ENCODE measurements around the gene PRSS16. TPM values are rescaled to one million over a fixed set of nuclear protein-coding genes. Genes with fewer than 3 reads are reported as not detected.

The PRSS16 gene
- total and polyA plus RNA-seq, 9 of the 15 experiments (the other 6 are each of a cell fraction or from before 2014, with no cell fraction given) = 4.5 to 21.3 (median 12.1) TPM

DNA sequence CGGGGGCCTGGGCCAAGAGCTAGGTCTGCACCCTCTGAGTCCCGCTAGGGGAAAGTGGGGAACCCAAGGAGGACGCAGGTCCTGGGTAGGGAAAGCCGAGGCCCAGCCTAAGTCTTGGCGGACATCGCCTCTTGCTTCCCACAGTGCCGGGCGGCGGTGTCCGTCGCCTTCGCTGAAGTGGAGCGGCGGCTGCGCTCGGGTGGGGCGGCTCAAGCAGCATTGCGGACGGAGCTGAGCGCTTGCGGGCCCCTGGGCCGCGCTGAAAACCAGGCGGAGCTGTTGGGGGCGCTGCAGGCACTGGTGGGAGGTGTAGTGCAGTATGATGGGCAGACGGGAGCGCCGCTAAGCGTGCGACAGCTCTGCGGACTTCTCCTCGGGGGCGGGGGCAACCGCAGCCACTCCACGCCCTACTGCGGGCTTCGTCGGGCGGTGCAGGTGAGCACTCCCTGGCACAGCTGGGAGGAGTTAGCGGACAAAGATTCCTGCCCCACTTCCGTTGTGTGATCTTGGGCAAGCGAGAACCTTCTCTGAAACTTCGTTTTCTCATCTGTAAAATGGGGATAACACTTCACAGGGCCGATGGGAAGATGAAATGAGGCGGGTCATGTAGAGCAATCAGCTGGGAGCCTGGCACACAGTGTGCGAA lies 4.2 kb downstream of the PRSS16 start (continued):
- no peak for TF ChIP-seq ZNF280B (CRISPR knock-in tag; IDR thresholded peaks at IDR 0.05)
- TF ChIP-seq ZNF140 (CRISPR knock-in tag; IDR thresholded peaks at IDR 0.05) = no peak
- peak; percentile 65 for TF ChIP-seq POLR2H (tag; IDR thresholded peaks at IDR 0.05; ENCODE audit: low read depth)
- TF ChIP-seq, protein P1, sequence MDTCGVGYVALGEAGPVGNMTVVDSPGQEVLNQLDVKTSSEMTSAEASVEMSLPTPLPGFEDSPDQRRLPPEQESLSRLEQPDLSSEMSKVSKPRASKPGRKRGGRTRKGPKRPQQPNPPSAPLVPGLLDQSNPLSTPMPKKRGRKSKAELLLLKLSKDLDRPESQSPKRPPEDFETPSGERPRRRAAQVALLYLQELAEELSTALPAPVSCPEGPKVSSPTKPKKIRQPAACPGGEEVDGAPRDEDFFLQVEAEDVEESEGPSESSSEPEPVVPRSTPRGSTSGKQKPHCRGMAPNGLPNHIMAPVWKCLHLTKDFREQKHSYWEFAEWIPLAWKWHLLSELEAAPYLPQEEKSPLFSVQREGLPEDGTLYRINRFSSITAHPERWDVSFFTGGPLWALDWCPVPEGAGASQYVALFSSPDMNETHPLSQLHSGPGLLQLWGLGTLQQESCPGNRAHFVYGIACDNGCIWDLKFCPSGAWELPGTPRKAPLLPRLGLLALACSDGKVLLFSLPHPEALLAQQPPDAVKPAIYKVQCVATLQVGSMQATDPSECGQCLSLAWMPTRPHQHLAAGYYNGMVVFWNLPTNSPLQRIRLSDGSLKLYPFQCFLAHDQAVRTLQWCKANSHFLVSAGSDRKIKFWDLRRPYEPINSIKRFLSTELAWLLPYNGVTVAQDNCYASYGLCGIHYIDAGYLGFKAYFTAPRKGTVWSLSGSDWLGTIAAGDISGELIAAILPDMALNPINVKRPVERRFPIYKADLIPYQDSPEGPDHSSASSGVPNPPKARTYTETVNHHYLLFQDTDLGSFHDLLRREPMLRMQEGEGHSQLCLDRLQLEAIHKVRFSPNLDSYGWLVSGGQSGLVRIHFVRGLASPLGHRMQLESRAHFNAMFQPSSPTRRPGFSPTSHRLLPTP (IDR thresholded peaks at IDR 0.05; ENCODE audit: borderline replicate concordance, extremely low read depth, insufficient read length) = peak; percentile 67
- peak; percentile 79; the same call in 1 of the 2 replicates for TF ChIP-seq NBN (IDR thresholded peaks at IDR 0.05; ENCODE audit: low read depth)
- peak; percentile 74 for TF ChIP-seq MYNN (IDR thresholded peaks at IDR 0.05)
- TF ChIP-seq MYNN (CRISPR knock-in tag; IDR thresholded peaks at IDR 0.05) = no peak
- TF ChIP-seq ESRRB (CRISPR knock-in tag; IDR thresholded peaks at IDR 0.05; ENCODE audit: borderline replicate concordance) = no peak
- TF ChIP-seq, protein P2, sequence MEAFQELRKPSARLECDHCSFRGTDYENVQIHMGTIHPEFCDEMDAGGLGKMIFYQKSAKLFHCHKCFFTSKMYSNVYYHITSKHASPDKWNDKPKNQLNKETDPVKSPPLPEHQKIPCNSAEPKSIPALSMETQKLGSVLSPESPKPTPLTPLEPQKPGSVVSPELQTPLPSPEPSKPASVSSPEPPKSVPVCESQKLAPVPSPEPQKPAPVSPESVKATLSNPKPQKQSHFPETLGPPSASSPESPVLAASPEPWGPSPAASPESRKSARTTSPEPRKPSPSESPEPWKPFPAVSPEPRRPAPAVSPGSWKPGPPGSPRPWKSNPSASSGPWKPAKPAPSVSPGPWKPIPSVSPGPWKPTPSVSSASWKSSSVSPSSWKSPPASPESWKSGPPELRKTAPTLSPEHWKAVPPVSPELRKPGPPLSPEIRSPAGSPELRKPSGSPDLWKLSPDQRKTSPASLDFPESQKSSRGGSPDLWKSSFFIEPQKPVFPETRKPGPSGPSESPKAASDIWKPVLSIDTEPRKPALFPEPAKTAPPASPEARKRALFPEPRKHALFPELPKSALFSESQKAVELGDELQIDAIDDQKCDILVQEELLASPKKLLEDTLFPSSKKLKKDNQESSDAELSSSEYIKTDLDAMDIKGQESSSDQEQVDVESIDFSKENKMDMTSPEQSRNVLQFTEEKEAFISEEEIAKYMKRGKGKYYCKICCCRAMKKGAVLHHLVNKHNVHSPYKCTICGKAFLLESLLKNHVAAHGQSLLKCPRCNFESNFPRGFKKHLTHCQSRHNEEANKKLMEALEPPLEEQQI (IDR thresholded peaks at IDR 0.05) = peak; percentile 71; the same call in 1 of the 2 replicates
- peak; percentile 72 for TF ChIP-seq ZNF24 (IDR thresholded peaks at IDR 0.05)
- TF ChIP-seq ETS2 (tag; IDR thresholded peaks at IDR 0.05; ENCODE audit: borderline replicate concordance, poor library complexity, severe bottlenecking) = no peak
- peak; percentile 42 for TF ChIP-seq NEUROD1 (IDR thresholded peaks at IDR 0.05; ENCODE audit: borderline replicate concordance, low read depth, low read length, partially characterized antibody)
- TF ChIP-seq NFYB (IDR thresholded peaks at IDR 0.05; ENCODE audit: extremely low read depth, insufficient read length) = peak; percentile 61
- TF ChIP-seq, protein P3, sequence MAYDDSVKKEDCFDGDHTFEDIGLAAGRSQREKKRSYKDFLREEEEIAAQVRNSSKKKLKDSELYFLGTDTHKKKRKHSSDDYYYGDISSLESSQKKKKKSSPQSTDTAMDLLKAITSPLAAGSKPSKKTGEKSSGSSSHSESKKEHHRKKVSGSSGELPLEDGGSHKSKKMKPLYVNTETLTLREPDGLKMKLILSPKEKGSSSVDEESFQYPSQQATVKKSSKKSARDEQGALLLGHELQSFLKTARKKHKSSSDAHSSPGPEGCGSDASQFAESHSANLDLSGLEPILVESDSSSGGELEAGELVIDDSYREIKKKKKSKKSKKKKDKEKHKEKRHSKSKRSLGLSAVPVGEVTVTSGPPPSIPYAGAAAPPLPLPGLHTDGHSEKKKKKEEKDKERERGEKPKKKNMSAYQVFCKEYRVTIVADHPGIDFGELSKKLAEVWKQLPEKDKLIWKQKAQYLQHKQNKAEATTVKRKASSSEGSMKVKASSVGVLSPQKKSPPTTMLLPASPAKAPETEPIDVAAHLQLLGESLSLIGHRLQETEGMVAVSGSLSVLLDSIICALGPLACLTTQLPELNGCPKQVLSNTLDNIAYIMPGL (CRISPR knock-in tag; IDR thresholded peaks at IDR 0.05) = peak; percentile 87; the same call in 1 of the 2 replicates

All from K562 (cell line).